Gastrocnemius medialis (tissue), 4 donors: ENCODE data around the gene UPF3A.

Source experiments
- CTCF ChIP-seq, 5 experiments: fragments of 450-650 bp in 3 of 5; fragments of 200-600 bp in 2 of 5; sonication (generic) in 2 of 5; IDR thresholded peaks in 4 of 5; conservative IDR thresholded peaks in 1 of 5; 1 replicate in 4 of 5; 2 replicates in 1 of 5; pipeline ENCODE4 v1.5.1; 2016 to 2019; ENCODE audit warnings: antibody characterized with exemption in 5 of 5, mild to moderate bottlenecking in 3 of 5, moderate library complexity in 3 of 5
- POLR2A ChIP-seq, 2 donors: fragments of 450-650 bp; IDR thresholded peaks; one replicate each; pipeline ENCODE4 v1.6.1; 2017; ENCODE audit warnings: antibody characterized with exemption in 2 of 2, mild to moderate bottlenecking in 2 of 2, moderate library complexity in 2 of 2

GRCh38 chr13:114284680-114285079, 3.3 kb downstream of the UPF3A start:
- TF ChIP-seq CTCF (IDR thresholded peaks at IDR 0.05 in 4 of 5, conservative IDR thresholded peaks at IDR 0.05 in 1 of 5) (no peak), POLR2A (IDR thresholded peaks at IDR 0.05) (no peak)
